Left ventricle myocardium superior (tissue), 1 donor: ENCODE data around the gene IL13. TPM values are rescaled to one million over a fixed set of nuclear protein-coding genes. Genes with fewer than 3 reads are reported as not detected.

Experiments used
- ATAC-seq: fragments of 200-7000 bp; cut with Tn5 transposase; one replicate; pipeline ENCODE4 v1.9.1; 2020; ENCODE audit warnings: mild to moderate bottlenecking, moderate library complexity
- DNase-seq: peaks from one replicate; pipeline ENCODE4 v3.0.0-alpha.2; 2020
- intact Hi-C: fragments of 100-400 bp; cut with micrococcal nuclease; formaldehyde crosslinking; loops from one replicate; pipeline ENCODE4 v1.11.0; 2022
- total RNA-seq: library from RNA; stranded (reverse); fragmentation: NEBNext Ultra II Directional; extraction: Animal tissue kit (Norgen Biotek cat#: 25700); gene quantifications from one replicate; pipeline ENCODE4 v1.2.1, GENCODE V29; 2021
- donor health status: DM: no; HTN: yes; CAD: no; lungs with severe emphysema.

The IL13 gene
- total RNA-seq, 1 donor from 2014 or later, result not detected

GRCh38 chr5:132668706-132669454, 10.9 kb downstream of the IL13 start:
- ATAC-seq, result no peak
- intact Hi-C loops, result no loop called here
- no peak for DNase-seq

GRCh38 chr5:132669455-132669820, 11.5 kb downstream of the IL13 start:
- intact Hi-C loops, result no loop called here
- ATAC-seq, result no peak
- no peak for DNase-seq

GRCh38 chr5:132669966-132670882, 12.3 kb downstream of the IL13 start:
- intact Hi-C loops, result no loop called here
- ATAC-seq (no peak), DNase-seq (no peak)

GRCh38 chr5:132671000-132671399, 13.0 kb downstream of the IL13 start:
- DNase-seq (no peak), ATAC-seq (no peak)
- intact Hi-C loops, result no loop called here

GRCh38 chr5:132673488-132673887, 15.5 kb downstream of the IL13 start:
- no peak for ATAC-seq
- intact Hi-C loops, result no loop called here
- no peak for DNase-seq

- DNase-seq (no peak), ATAC-seq (no peak)
- intact Hi-C loops, result no loop called here
Observed at GRCh38 chr5:132673939-132674630, 16.1 kb downstream of the IL13 start, which contains the start of gene IL4. IL4 (plus strand) TSS chr5:132673989; CDS start chr5:132674051, 62 bp downstream.

GRCh38 chr5:132674671-132675506, 16.9 kb downstream of the IL13 start:
- DNase-seq (no peak), ATAC-seq (peak; percentile 48)
- intact Hi-C loops, result no loop called here

GRCh38 chr5:132675936-132676689, 18.1 kb downstream of the IL13 start:
- ATAC-seq, result no peak
- intact Hi-C loops, result no loop called here
- DNase-seq, result no peak

- peak; percentile 46 for ATAC-seq
- DNase-seq, result no peak
- intact Hi-C loops, result no loop called here
Observed at GRCh38 chr5:132677191-132677590, 19.2 kb downstream of the IL13 start.

GRCh38 chr5:132677682-132678400, 19.9 kb downstream of the IL13 start:
- intact Hi-C loops, result no loop called here
- DNase-seq, result no peak
- ATAC-seq, result no peak

- ATAC-seq (no peak), DNase-seq (no peak)
- intact Hi-C loops, result no loop called here
Observed at GRCh38 chr5:132678735-132679134, 20.8 kb downstream of the IL13 start.

- intact Hi-C loops, result no loop called here
Observed at GRCh38 chr5:132679166-132679565, 21.2 kb downstream of the IL13 start.

GRCh38 chr5:132679717-132680380, 21.9 kb downstream of the IL13 start:
- intact Hi-C loops, result no loop called here
- DNase-seq, result no peak
- ATAC-seq, result no peak

More at GRCh38 chr5:132679166-132679565, 21.2 kb downstream of the IL13 start:
- DNase-seq, result no peak
- ATAC-seq, result no peak

GRCh38 chr5:132680780-132681475, 23.0 kb downstream of the IL13 start:
- DNase-seq (no peak), ATAC-seq (no peak)
- intact Hi-C loops, result no loop called here

- DNase-seq (no peak), ATAC-seq (no peak)
- intact Hi-C loops, result no loop called here
Observed at GRCh38 chr5:132681476-132681831, 23.5 kb downstream of the IL13 start.

GRCh38 chr5:132681983-132682382, 24.0 kb downstream of the IL13 start:
- ATAC-seq (no peak), DNase-seq (no peak)
- intact Hi-C loops, result no loop called here

GRCh38 chr5:132684491-132684890, 26.5 kb downstream of the IL13 start:
- ATAC-seq, result no peak
- intact Hi-C loops, result no loop called here
- DNase-seq, result no peak
